Suprapubic skin (tissue), 4 donors: ENCODE measurements around the gene QPCTL. TPM values are rescaled to one million over a fixed set of nuclear protein-coding genes. Genes with fewer than 3 reads are reported as not detected.

Experiments
- DNase-seq, 2 donors: peaks; one replicate each; pipeline ENCODE4 v3.0.0-alpha.2; 2019; ENCODE audit warnings: low spot score in 2 of 2
- H3K27ac ChIP-seq: fragments of 200-600 bp; sonication (generic); one replicate; pipeline ENCODE4 v1.5.1; 2019
- H3K27me3 ChIP-seq: fragments of 200-600 bp; sonication (generic); one replicate; pipeline ENCODE4 v1.5.1; 2019
- H3K36me3 ChIP-seq: fragments of 200-600 bp; sonication (generic); one replicate; pipeline ENCODE4 v1.5.1; 2019
- H3K4me1 ChIP-seq: fragments of 200-600 bp; sonication (generic); one replicate; pipeline ENCODE4 v1.5.1; 2019
- H3K4me3 ChIP-seq: fragments of 200-600 bp; sonication (generic); one replicate; pipeline ENCODE4 v1.5.1; 2019; ENCODE audit warnings: mild to moderate bottlenecking
- H3K9me3 ChIP-seq: fragments of 200-600 bp; sonication (generic); one replicate; pipeline ENCODE4 v1.5.1; 2019
- EP300 ChIP-seq: sonication (generic); formaldehyde crosslinking; IDR thresholded peaks from one replicate; pipeline ENCODE4 v1.6.1; 2017; ENCODE audit warnings: antibody characterized with exemption
- POLR2A ChIP-seq, 2 donors: fragments of 450-650 bp; IDR thresholded peaks; one replicate each; pipeline ENCODE4 v1.6.1; 2017; ENCODE audit warnings: antibody characterized with exemption in 2 of 2, mild to moderate bottlenecking in 2 of 2, moderate library complexity in 2 of 2
- POLR2AphosphoS5 ChIP-seq, 3 donors: sonication (generic); formaldehyde crosslinking; IDR thresholded peaks; one replicate each; pipeline ENCODE4 v1.6.1; 2017; ENCODE audit warnings: antibody characterized with exemption in 3 of 3
- WGBS: methylation state at CpG from one replicate; pipeline ENCODE4 v1.1.5; 2018; 5-methylcytosine and 5-hydroxymethylcytosine counted together
- total RNA-seq, 4 donors: library from RNA; depleted of rRNA; stranded (reverse); fragments of >200 nt; gene quantifications; one replicate each; pipeline ENCODE4 v1.1.0, GENCODE V29; 2016
- TF ChIP-seq, protein P1 (sequence below), 2 donors: fragments of 200-600 bp in 1 of 2; fragments of 450-650 bp in 1 of 2; sonication (generic) in 1 of 2; IDR thresholded peaks; one replicate each; pipeline ENCODE4 v1.5.1; 2016 to 2019; ENCODE audit warnings: antibody characterized with exemption in 2 of 2, mild to moderate bottlenecking in 1 of 2, moderate library complexity in 1 of 2

Gene QPCTL
- total RNA-seq, 4 donors from 2014 or later: 5.9 to 11.4 (median 8.4) TPM

DNA sequence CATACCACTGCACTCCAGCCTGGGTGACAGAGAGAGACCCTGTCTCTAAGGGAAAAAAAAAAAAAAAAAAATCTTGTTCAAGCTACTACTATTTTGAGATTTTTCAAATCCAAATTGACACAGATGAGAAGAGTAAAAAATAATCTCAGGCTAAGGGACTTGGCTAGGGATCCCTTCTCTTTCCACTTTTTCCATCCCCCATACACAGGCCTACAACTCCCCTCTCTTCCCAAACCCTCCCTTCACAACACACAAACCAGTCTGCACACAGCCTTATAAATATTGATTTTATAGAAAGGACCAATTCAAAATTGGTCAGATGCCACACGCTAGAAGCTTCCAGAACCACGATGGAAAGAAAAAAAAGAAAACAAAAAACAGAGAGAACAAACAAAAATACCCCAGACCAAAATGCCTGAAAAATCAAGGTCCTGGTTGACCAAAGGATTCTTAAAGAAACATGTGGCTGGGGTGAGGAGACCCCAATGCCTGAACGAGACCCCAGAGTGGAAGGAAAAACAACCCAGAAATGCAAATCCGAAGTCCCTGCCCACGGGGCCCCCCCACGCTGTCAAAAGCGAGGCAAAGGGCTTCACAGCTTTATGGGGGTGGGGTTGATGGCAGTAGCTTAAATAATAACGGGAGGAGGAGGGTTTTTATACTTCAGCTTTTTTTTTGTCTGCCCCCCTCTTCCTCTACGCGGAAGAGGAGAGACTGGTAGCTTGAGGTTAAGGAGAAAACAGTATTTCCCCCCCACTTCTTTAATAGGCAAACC, 18.1 kb downstream of the QPCTL start:
- TF ChIP-seq, protein P1, sequence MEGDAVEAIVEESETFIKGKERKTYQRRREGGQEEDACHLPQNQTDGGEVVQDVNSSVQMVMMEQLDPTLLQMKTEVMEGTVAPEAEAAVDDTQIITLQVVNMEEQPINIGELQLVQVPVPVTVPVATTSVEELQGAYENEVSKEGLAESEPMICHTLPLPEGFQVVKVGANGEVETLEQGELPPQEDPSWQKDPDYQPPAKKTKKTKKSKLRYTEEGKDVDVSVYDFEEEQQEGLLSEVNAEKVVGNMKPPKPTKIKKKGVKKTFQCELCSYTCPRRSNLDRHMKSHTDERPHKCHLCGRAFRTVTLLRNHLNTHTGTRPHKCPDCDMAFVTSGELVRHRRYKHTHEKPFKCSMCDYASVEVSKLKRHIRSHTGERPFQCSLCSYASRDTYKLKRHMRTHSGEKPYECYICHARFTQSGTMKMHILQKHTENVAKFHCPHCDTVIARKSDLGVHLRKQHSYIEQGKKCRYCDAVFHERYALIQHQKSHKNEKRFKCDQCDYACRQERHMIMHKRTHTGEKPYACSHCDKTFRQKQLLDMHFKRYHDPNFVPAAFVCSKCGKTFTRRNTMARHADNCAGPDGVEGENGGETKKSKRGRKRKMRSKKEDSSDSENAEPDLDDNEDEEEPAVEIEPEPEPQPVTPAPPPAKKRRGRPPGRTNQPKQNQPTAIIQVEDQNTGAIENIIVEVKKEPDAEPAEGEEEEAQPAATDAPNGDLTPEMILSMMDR (IDR thresholded peaks at IDR 0.05): no peak
- TF ChIP-seq EP300 (no peak), POLR2AphosphoS5 (IDR thresholded peaks at IDR 0.05) (no peak), POLR2A (IDR thresholded peaks at IDR 0.05) (no peak)
- peaks cover 20% of the 10 kb centered on the region for H3K36me3 ChIP-seq
- no peaks in the 10 kb centered on the region for H3K27me3 ChIP-seq
- no peaks in the 10 kb centered on the region for H3K4me1 ChIP-seq
- no peak overlapping the region for H3K27ac ChIP-seq
- no peak for DNase-seq
- no peak overlapping the region for H3K4me3 ChIP-seq
- no peaks in the 10 kb centered on the region for H3K9me3 ChIP-seq
- 75% methylated on average over 10 of the region's 10 CpGs for WGBS

DNA sequence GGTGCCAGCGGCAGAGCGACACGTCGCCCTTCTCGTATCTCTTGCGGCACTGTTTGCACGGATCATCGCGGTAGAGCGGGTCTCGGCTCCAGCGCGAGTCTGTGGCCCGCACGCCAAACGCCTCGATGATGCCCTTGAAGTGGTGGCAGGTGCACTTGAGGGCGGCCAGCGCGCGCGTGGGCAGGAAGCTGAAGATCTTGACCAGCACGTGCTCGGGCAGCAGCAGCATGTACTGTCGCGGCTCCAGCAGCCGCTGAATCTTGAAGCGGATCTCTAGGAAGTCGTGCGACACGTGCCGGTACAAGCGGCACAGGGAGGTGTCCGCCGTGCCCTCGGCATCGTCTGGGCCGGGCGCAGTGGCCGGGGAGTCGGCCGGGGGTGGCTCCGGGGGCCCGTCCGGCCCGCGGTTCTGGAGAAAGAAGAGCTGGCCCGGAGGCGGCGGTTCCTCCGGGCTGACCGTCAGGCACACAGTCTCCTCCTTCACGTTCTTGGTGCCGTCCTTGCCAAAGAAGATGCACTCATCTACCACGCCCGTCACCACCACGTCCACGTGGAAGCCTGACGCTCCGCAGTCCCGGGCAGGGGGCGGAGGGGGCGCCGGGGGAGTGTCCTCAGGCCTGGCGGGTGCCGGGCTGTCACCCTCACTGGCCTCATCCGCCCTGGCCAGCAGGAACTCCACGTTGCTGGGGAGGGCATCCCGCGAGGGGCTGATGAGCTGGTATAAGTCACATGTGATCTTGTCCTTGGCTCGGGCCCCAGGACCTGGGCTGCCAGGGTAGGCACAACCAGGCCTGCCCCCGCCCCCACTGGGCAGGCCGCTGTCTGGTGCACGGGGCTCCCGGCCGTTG, 19.6 kb downstream of the QPCTL start:
- H3K9me3 ChIP-seq: no peaks in the 10 kb centered on the region
- WGBS: 87% methylated on average over 22 of the region's 76 CpGs
- peaks cover 20% of the 10 kb centered on the region for H3K36me3 ChIP-seq
- TF ChIP-seq, protein P1 (IDR thresholded peaks at IDR 0.05): no peak
- TF ChIP-seq POLR2AphosphoS5 (IDR thresholded peaks at IDR 0.05) (no peak), POLR2A (IDR thresholded peaks at IDR 0.05) (no peak), EP300 (no peak)
- H3K4me3 ChIP-seq: no peak overlapping the region
- H3K27me3 ChIP-seq: no peaks in the 10 kb centered on the region
- H3K4me1 ChIP-seq: peaks cover 9% of the 10 kb centered on the region
- H3K27ac ChIP-seq: no peak overlapping the region
- DNase-seq: no peak

DNA sequence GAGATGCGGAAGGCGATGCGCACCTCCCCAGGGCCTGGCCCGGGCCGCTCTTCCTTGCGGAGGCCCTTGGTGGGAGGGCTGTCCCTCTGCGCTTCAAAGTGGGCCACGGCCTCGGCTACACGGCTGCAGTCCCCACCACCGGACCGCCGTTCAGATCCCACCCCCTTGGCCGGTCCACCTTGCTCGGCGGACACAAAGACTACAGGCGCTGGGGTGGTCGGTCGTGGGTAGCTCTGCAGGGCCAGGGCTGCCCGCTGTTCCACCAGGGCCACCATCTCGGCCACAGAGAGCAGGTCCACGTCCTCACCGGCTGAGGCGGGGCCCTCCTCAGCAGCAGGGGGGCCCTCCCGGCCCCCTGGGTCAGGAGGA, 20.2 kb downstream of the QPCTL start:
- H3K4me3 ChIP-seq: no peak overlapping the region
- TF ChIP-seq, protein P1 (IDR thresholded peaks at IDR 0.05): no peak
- TF ChIP-seq EP300 (no peak), POLR2A (IDR thresholded peaks at IDR 0.05) (no peak), POLR2AphosphoS5 (IDR thresholded peaks at IDR 0.05) (no peak)
- DNase-seq: no peak
- peaks cover 10% of the 10 kb centered on the region for H3K4me1 ChIP-seq
- no peaks in the 10 kb centered on the region for H3K27me3 ChIP-seq
- no peak overlapping the region for H3K27ac ChIP-seq
- H3K36me3 ChIP-seq: peaks cover 20% of the 10 kb centered on the region
- 80% methylated on average over 2 of the region's 25 CpGs for WGBS
- no peaks in the 10 kb centered on the region for H3K9me3 ChIP-seq

DNA sequence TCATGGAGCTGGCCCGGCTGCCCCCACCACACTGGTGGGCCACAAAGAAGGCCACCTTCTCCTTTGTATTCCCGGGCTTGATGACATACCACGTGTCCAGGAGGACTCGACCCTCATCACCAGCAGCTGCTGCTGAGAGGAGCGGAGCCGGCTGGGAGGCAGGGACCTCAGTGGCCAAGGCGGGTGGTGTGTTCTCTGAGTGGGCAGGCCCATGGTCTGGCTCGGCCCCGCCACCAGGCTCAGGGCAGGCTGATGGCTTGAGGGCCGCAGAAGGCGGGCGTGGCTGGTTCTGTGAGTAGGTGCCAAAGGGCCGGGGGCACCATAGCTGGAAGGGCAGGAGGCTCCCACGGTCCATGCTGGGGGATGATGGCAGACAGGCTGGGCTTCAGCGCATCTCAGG, 20.7 kb downstream of the QPCTL start:
- TF ChIP-seq POLR2A (IDR thresholded peaks at IDR 0.05) (no peak), POLR2AphosphoS5 (IDR thresholded peaks at IDR 0.05) (no peak), EP300 (no peak)
- TF ChIP-seq, protein P1 (IDR thresholded peaks at IDR 0.05): no peak
- no peak for DNase-seq
- no peaks in the 10 kb centered on the region for H3K9me3 ChIP-seq
- peaks cover 15% of the 10 kb centered on the region for H3K4me1 ChIP-seq
- H3K4me3 ChIP-seq: no peak overlapping the region
- 75% methylated on average over 6 of the region's 15 CpGs for WGBS
- H3K36me3 ChIP-seq: peaks cover 20% of the 10 kb centered on the region
- H3K27me3 ChIP-seq: no peaks in the 10 kb centered on the region
- H3K27ac ChIP-seq: no peak overlapping the region

DNA sequence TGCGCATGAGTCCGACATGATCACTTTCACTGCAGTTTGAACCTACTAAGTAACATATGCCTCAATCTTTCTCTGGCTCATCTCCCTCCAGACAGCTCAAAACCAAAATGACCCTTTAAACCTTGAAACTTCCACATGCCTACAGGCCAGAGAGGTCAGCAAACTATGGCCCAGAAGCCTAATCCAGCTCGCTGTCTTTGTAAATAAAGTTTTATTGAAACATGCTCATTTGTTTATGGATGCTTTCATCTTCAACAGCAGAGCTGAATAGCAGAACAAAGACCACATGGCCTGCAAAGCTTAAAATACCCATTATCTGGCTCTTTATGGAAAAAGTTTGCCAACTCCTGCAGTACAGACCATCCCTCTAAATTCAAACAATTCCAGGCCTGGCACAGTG, 22.7 kb downstream of the QPCTL start:
- TF ChIP-seq POLR2A (IDR thresholded peaks at IDR 0.05) (no peak), EP300 (no peak), POLR2AphosphoS5 (IDR thresholded peaks at IDR 0.05) (no peak)
- TF ChIP-seq, protein P1 (IDR thresholded peaks at IDR 0.05): no peak
- H3K4me3 ChIP-seq: no peak overlapping the region
- peaks cover 20% of the 10 kb centered on the region for H3K36me3 ChIP-seq
- no peaks in the 10 kb centered on the region for H3K27me3 ChIP-seq
- H3K27ac ChIP-seq: no peak overlapping the region
- whole genome bisulfite sequencing: 97% methylated on average over 3 of the region's 3 CpGs
- no peaks in the 10 kb centered on the region for H3K9me3 ChIP-seq
- DNase-seq: no peak
- H3K4me1 ChIP-seq: peaks cover 19% of the 10 kb centered on the region
